ENCODE results near the gene ABRACL.
"Not testable (repeated sequence)": the region's sequence is repeated elsewhere in the genome, so short reads cannot be mapped to it uniquely, and the experiment has no call there.

GRCh38 chr6:139025416-139025815 is 3.1 kb upstream of the ABRACL start:
- not testable (repeated sequence) for TF ChIP-seq ELF4 (IDR thresholded peaks at IDR 0.05); FOXK2 (IDR thresholded peaks at IDR 0.05); L3MBTL2 (conservative IDR thresholded peaks at IDR 0.05); HDGF (IDR thresholded peaks at IDR 0.05; ENCODE audit: borderline replicate concordance); SUZ12 (IDR thresholded peaks at IDR 0.05); TARDBP (IDR thresholded peaks at IDR 0.05); FOXA1 (IDR thresholded peaks at IDR 0.05); NFRKB (IDR thresholded peaks at IDR 0.05); FOXM1 (IDR thresholded peaks at IDR 0.05; ENCODE audit: borderline replicate concordance); PKNOX1 (IDR thresholded peaks at IDR 0.05); SP1 (IDR thresholded peaks at IDR 0.05); ZNF384 (IDR thresholded peaks at IDR 0.05); ARNT (IDR thresholded peaks at IDR 0.05)

All from HEK293T (cell line).